GM12875 (cell line): ENCODE results near the gene MGAT2.

Source experiments
- H3K4me3 ChIP-seq: one replicate; pipeline ENCODE4 v1.5.1; 2011; ENCODE audit warnings: low read depth, low read length, control low read depth
- CTCF ChIP-seq: IDR thresholded peaks from 2 replicates; pipeline ENCODE4 v1.5.1; 2011; ENCODE audit warnings: low read depth, mild to moderate bottlenecking, control low read depth, inconsistent platforms, low read length, moderate library complexity, borderline replicate concordance; ENCODE audit not compliant: insufficient read depth

MGAT2 gene

GRCh38 chr14:49670475-49670874 is 49.9 kb downstream of the MGAT2 start:
- no peak overlapping the region for H3K4me3 ChIP-seq
- TF ChIP-seq CTCF: no peak
